Colonic mucosa (tissue), 4 donors: ENCODE data around the gene EIF4EBP2. TPM values are rescaled to one million over a fixed set of nuclear protein-coding genes. Genes with fewer than 3 reads are reported as not detected.
A peak's percentile ranks its signal among the peaks of the same experiment; 100 is the strongest.

Experiments used
- DNase-seq: peaks from one replicate; pipeline ENCODE4 v3.0.0-alpha.2; 2020
- H3K27ac ChIP-seq: fragments of 200-600 bp; one replicate; pipeline ENCODE4 v1.8.0; 2021
- H3K27me3 ChIP-seq: fragments of 200-600 bp; one replicate; pipeline ENCODE4 v1.8.0; 2021
- H3K36me3 ChIP-seq: fragments of 200-600 bp; one replicate; pipeline ENCODE4 v1.8.0; 2021
- H3K4me1 ChIP-seq: fragments of 200-600 bp; one replicate; pipeline ENCODE4 v1.8.0; 2021; ENCODE audit warnings: mild to moderate bottlenecking
- H3K4me3 ChIP-seq: fragments of 200-600 bp; one replicate; pipeline ENCODE4 v1.8.0; 2021
- H3K9ac ChIP-seq, 2 donors: one replicate each; pipeline ENCODE4 v1.7.0; 2013; ENCODE audit warnings: control low read depth in 2 of 2, low read depth in 2 of 2, low read length in 2 of 2
- H3K9me3 ChIP-seq: fragments of 200-600 bp; one replicate; pipeline ENCODE4 v1.8.0; 2021
- intact Hi-C: fragments of 100-400 bp; cut with DNase I; formaldehyde crosslinking; loops from one replicate; pipeline ENCODE4 v1.14.1; 2022
- total RNA-seq, 2 donors: library from RNA; stranded (reverse); fragmentation: NEBNext Ultra II Directional in 1 of 2; extraction: Animal tissue kit (Norgen Biotek cat#: 25700) in 1 of 2; gene quantifications; one replicate each; pipeline ENCODE4 v1.2.1, GENCODE V29; 2021
- TF ChIP-seq, protein P1 (sequence below): fragments of 200-600 bp; IDR thresholded peaks from one replicate; pipeline ENCODE4 v1.8.0; 2022; ENCODE audit warnings: antibody characterized with exemption, mild to moderate bottlenecking
- donor health status: healthy.
- donor health status: DM: no; HTN: no; CAD: no.
- donor health status: DM: no; HTN: no; CAD: no.

The EIF4EBP2 gene
- total RNA-seq, 2 donors from 2014 or later: 77.1 to 77.7 TPM

DNA sequence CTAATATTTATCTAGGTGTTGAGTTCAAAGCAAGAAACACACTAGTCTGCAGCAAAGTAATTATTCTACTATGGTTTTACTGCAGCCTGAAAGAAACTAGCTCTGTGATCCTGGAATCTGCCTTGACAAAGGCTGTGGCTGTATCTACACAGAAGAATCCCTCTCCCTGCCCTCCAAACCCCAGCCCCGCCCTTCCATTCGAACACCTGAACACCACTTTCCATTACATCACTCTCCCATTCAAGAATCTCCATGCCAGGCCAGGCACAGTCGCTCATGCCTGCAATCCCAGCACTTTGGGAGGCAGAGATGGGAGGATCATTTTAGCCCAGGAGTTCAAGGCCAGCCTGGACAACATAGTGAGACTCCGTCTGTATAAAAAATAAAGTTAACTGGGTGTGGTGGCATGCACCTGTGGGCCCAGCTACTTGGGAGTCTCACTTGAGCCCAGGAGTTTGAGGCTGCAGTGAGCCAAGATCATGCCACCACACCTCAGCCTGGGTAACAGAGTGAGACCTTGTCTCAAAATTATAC lies 44.9 kb upstream of the EIF4EBP2 start:
- Histone ChIP-seq H3K27me3 (no peaks in the 10 kb centered on the region), H3K4me3 (no peak overlapping the region), H3K9ac (no peak overlapping the region), H3K36me3 (no peaks in the 10 kb centered on the region), H3K4me1 (no peaks in the 10 kb centered on the region), H3K9me3 (no peaks in the 10 kb centered on the region), H3K27ac (no peak overlapping the region)
- DNase-seq: no peak
- intact Hi-C loops: loop anchor here (10.0 kb wide), 1 partner anchor 84 kb away; no protein-coding TSS in a partner anchor
- TF ChIP-seq, protein P1, sequence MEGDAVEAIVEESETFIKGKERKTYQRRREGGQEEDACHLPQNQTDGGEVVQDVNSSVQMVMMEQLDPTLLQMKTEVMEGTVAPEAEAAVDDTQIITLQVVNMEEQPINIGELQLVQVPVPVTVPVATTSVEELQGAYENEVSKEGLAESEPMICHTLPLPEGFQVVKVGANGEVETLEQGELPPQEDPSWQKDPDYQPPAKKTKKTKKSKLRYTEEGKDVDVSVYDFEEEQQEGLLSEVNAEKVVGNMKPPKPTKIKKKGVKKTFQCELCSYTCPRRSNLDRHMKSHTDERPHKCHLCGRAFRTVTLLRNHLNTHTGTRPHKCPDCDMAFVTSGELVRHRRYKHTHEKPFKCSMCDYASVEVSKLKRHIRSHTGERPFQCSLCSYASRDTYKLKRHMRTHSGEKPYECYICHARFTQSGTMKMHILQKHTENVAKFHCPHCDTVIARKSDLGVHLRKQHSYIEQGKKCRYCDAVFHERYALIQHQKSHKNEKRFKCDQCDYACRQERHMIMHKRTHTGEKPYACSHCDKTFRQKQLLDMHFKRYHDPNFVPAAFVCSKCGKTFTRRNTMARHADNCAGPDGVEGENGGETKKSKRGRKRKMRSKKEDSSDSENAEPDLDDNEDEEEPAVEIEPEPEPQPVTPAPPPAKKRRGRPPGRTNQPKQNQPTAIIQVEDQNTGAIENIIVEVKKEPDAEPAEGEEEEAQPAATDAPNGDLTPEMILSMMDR: no peak

DNA sequence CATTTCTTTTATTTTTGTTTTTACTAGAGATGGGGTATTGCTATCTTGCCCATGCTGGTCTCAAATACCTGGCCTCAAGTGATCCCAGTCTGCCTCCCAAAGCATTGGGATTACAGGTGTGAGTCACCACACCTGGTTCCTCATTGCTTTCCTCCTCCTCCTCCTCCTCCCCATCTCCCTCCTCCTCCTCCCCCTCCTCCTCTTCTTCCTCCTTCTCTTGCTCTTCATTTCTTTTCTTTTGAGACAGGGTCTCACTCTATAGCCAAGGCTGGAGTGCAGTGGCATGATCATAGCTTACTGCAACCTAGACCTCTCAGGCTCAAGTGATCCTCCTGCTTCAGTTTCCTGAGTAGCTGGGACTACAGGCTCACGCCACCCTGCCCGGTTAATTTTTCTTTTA lies 43.7 kb upstream of the EIF4EBP2 start:
- Histone ChIP-seq H3K27me3 (no peaks in the 10 kb centered on the region), H3K9me3 (no peaks in the 10 kb centered on the region), H3K4me3 (no peak overlapping the region), H3K4me1 (no peaks in the 10 kb centered on the region), H3K9ac (no peak overlapping the region), H3K36me3 (no peaks in the 10 kb centered on the region), H3K27ac (no peak overlapping the region)
- TF ChIP-seq, protein P1: no peak
- no peak for DNase-seq
- intact Hi-C loops: no loop called here

- intact Hi-C loops: loop anchor here (2.0 kb wide), 1 partner anchor 140 kb away; no protein-coding TSS in a partner anchor
Measured at GRCh38 chr10:70362328-70362727, 41.6 kb upstream of the EIF4EBP2 start.

GRCh38 chr10:70363292-70363691 lies 40.7 kb upstream of the EIF4EBP2 start:
- TF ChIP-seq, protein P1: no peak
- intact Hi-C loops: loop anchor here (2.0 kb wide), 1 partner anchor 140 kb away; no protein-coding TSS in a partner anchor

More at GRCh38 chr10:70362328-70362727, 41.6 kb upstream of the EIF4EBP2 start:
- DNase-seq: no peak
- no peak overlapping the region for H3K27ac ChIP-seq
- H3K27me3 ChIP-seq: no peaks in the 10 kb centered on the region
- TF ChIP-seq, protein P1: no peak
- H3K9me3 ChIP-seq: no peaks in the 10 kb centered on the region
- no peaks in the 10 kb centered on the region for H3K4me1 ChIP-seq
- H3K4me3 ChIP-seq: no peak overlapping the region
- H3K9ac ChIP-seq: no peak overlapping the region
- H3K36me3 ChIP-seq: no peaks in the 10 kb centered on the region

GRCh38 chr10:70363971-70364771 lies 39.8 kb upstream of the EIF4EBP2 start:
- no peaks in the 10 kb centered on the region for H3K9me3 ChIP-seq
- no peaks in the 10 kb centered on the region for H3K36me3 ChIP-seq
- intact Hi-C loops: loop anchor here (2.0 kb wide), 1 partner anchor 141 kb away; no protein-coding TSS in a partner anchor
- H3K27me3 ChIP-seq: no peaks in the 10 kb centered on the region
- TF ChIP-seq, protein P1: peak; percentile 85
- DNase-seq: peak; percentile 89
- H3K27ac ChIP-seq: peak overlapping the region; percentile 58
- no peaks in the 10 kb centered on the region for H3K4me1 ChIP-seq
- peak overlapping the region; percentile 54 to 56 for H3K9ac ChIP-seq
- H3K4me3 ChIP-seq: no peak overlapping the region

More at GRCh38 chr10:70363292-70363691, 40.7 kb upstream of the EIF4EBP2 start:
- H3K27ac ChIP-seq: peak overlapping the region; percentile 58
- H3K9ac ChIP-seq: no peak overlapping the region
- no peak overlapping the region for H3K4me3 ChIP-seq
- no peaks in the 10 kb centered on the region for H3K4me1 ChIP-seq
- H3K36me3 ChIP-seq: no peaks in the 10 kb centered on the region
- no peak for DNase-seq
- H3K27me3 ChIP-seq: no peaks in the 10 kb centered on the region
- no peaks in the 10 kb centered on the region for H3K9me3 ChIP-seq
